Fibroblast of pulmonary artery (primary cell): ENCODE results near the gene ALOXE3.

ENCODE experiments used
- DNase-seq: peaks from one replicate; pipeline ENCODE4 v3.0.0-alpha.2; 2010; ENCODE audit warnings: low read depth
- H3K4me3 ChIP-seq: replicated peaks from 2 replicates; pipeline ENCODE4 v1.5.1; 2011; ENCODE audit warnings: low read depth, mild to moderate bottlenecking, control low read depth, low read length, moderate library complexity
- CTCF ChIP-seq: IDR thresholded peaks from 2 replicates; pipeline ENCODE4 v1.5.1; 2011; ENCODE audit warnings: mild to moderate bottlenecking, control low read depth, low read length, inconsistent platforms; ENCODE audit errors: missing control alignments

Gene ALOXE3

GRCh38 chr17:8117980-8118768, at the start of gene ALOXE3:
ALOXE3 (minus strand) TSS chr17:8118514; CDS start chr17:8117990, 524 bp downstream.
- peak within 1 kb of the TSS; percentile 68 for H3K4me3 ChIP-seq
- peak; percentile 46 for DNase-seq
- no peak for TF ChIP-seq CTCF

- TF ChIP-seq CTCF = no peak
- no peak for DNase-seq
- H3K4me3 ChIP-seq = no peak overlapping the region
These were observed 49.2 kb upstream of the ALOXE3 start for GRCh38 chr17:8167526-8167925.

- no peak overlapping the region for H3K4me3 ChIP-seq
- TF ChIP-seq CTCF = no peak
- DNase-seq = no peak
These were observed 48.4 kb upstream of the ALOXE3 start for GRCh38 chr17:8166731-8167130.

- H3K4me3 ChIP-seq = no peak overlapping the region
- TF ChIP-seq CTCF = no peak
- DNase-seq = no peak
These were observed 46.5 kb upstream of the ALOXE3 start for GRCh38 chr17:8164815-8165131.

- no peak for TF ChIP-seq CTCF
- DNase-seq = peak; percentile 55
- H3K4me3 ChIP-seq = no peak overlapping the region
These were observed 45.9 kb upstream of the ALOXE3 start for GRCh38 chr17:8163978-8164814.

- no peak for TF ChIP-seq CTCF
- H3K4me3 ChIP-seq = peak overlapping the region; percentile 53
- DNase-seq = no peak
These were observed 45.0 kb upstream of the ALOXE3 start for GRCh38 chr17:8162997-8163977.
